Esophagus muscularis mucosa (tissue), 4 donors: ENCODE results near the gene TENM3. TPM values are rescaled to one million over a fixed set of nuclear protein-coding genes. Genes with fewer than 3 reads are reported as not detected.

Experiments used
- DNase-seq: peaks from one replicate; pipeline ENCODE4 v3.0.0-alpha.2; 2017; ENCODE audit errors: extremely low spot score
- H3K27ac ChIP-seq, 4 donors: fragments of 200-600 bp; sonication (generic); replicated peaks in 1 of 4; 1 replicate in 3 of 4; 2 replicates in 1 of 4; pipeline ENCODE4 v1.5.1; 2016 to 2019; ENCODE audit warnings: mild to moderate bottlenecking in 1 of 4
- H3K27me3 ChIP-seq, 4 donors: fragments of 200-600 bp; sonication (generic); one replicate each; pipeline versions ENCODE4 v1.5.1 to v1.6.0; 2016 to 2019
- H3K36me3 ChIP-seq, 4 donors: fragments of 200-600 bp; sonication (generic); one replicate each; pipeline ENCODE4 v1.5.1; 2016 to 2019
- H3K4me1 ChIP-seq, 4 donors: fragments of 200-600 bp; sonication (generic); one replicate each; pipeline ENCODE4 v1.5.1; 2016 to 2019
- H3K4me3 ChIP-seq, 4 donors: fragments of 200-600 bp; sonication (generic); 1 replicate in 2 of 4; 2 replicates in 2 of 4; pipeline ENCODE4 v1.5.1; 2016 to 2019; ENCODE audit warnings: mild to moderate bottlenecking in 4 of 4, moderate library complexity in 1 of 4
- H3K9me3 ChIP-seq, 4 donors: fragments of 200-600 bp; sonication (generic); 1 replicate in 3 of 4; 2 replicates in 1 of 4; pipeline ENCODE4 v1.5.1; 2016 to 2019
- EP300 ChIP-seq: sonication (generic); formaldehyde crosslinking; IDR thresholded peaks from one replicate; pipeline ENCODE4 v1.6.1; 2017; ENCODE audit warnings: antibody characterized with exemption
- POLR2A ChIP-seq: fragments of 450-650 bp; IDR thresholded peaks from one replicate; pipeline ENCODE4 v1.6.1; 2017; ENCODE audit warnings: antibody characterized with exemption, moderate library complexity, mild to moderate bottlenecking, low read depth
- POLR2AphosphoS5 ChIP-seq, 2 donors: sonication (generic); formaldehyde crosslinking; IDR thresholded peaks; one replicate each; pipeline ENCODE4 v1.6.1; 2017; ENCODE audit warnings: antibody characterized with exemption in 2 of 2
- WGBS: methylation state at CpG from one replicate; pipeline ENCODE4 v1.1.5; 2018; 5-methylcytosine and 5-hydroxymethylcytosine counted together
- intact Hi-C: fragments of 100-400 bp; cut with DNase I; formaldehyde crosslinking; loops from one replicate; pipeline ENCODE4 v1.15.1; 2023
- total RNA-seq, 4 donors: library from RNA; depleted of rRNA; stranded (reverse); fragments of >200 nt; gene quantifications; one replicate each; pipeline versions ENCODE4 v1.1.0 to v1.2.1, GENCODE V29; 2016
- TF ChIP-seq, protein P1 (sequence below), 3 experiments: fragments of 200-600 bp in 2 of 3; fragments of 450-650 bp in 1 of 3; sonication (generic) in 2 of 3; IDR thresholded peaks; one replicate each; pipeline ENCODE4 v1.5.1; 2017 to 2019; ENCODE audit warnings: antibody characterized with exemption in 3 of 3, mild to moderate bottlenecking in 2 of 3, moderate library complexity in 1 of 3

Gene TENM3
- total RNA-seq, 4 donors from 2014 or later: 16.2 to 30.5 (median 28.3) TPM

- H3K27ac ChIP-seq: no peak overlapping the region
- no peak for DNase-seq
- peaks cover 0 to 3% (median 1%) of the 10 kb centered on the region in 4 donors for H3K9me3 ChIP-seq
- no peak overlapping the region for H3K4me3 ChIP-seq
- WGBS: 73% methylated on average over 1 of the region's 1 CpG
- intact Hi-C loops: no loop called here
- no peaks in the 10 kb centered on the region for H3K4me1 ChIP-seq
- H3K36me3 ChIP-seq: no peaks in the 10 kb centered on the region
- TF ChIP-seq POLR2AphosphoS5 (IDR thresholded peaks at IDR 0.05) (no peak), EP300 (no peak), POLR2A (no peak)
- TF ChIP-seq, protein P1, sequence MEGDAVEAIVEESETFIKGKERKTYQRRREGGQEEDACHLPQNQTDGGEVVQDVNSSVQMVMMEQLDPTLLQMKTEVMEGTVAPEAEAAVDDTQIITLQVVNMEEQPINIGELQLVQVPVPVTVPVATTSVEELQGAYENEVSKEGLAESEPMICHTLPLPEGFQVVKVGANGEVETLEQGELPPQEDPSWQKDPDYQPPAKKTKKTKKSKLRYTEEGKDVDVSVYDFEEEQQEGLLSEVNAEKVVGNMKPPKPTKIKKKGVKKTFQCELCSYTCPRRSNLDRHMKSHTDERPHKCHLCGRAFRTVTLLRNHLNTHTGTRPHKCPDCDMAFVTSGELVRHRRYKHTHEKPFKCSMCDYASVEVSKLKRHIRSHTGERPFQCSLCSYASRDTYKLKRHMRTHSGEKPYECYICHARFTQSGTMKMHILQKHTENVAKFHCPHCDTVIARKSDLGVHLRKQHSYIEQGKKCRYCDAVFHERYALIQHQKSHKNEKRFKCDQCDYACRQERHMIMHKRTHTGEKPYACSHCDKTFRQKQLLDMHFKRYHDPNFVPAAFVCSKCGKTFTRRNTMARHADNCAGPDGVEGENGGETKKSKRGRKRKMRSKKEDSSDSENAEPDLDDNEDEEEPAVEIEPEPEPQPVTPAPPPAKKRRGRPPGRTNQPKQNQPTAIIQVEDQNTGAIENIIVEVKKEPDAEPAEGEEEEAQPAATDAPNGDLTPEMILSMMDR (IDR thresholded peaks at IDR 0.05): no peak
- no peaks in the 10 kb centered on the region for H3K27me3 ChIP-seq
Measured at GRCh38 chr4:182593864-182594263, 350.7 kb downstream of the TENM3 start.

DNA sequence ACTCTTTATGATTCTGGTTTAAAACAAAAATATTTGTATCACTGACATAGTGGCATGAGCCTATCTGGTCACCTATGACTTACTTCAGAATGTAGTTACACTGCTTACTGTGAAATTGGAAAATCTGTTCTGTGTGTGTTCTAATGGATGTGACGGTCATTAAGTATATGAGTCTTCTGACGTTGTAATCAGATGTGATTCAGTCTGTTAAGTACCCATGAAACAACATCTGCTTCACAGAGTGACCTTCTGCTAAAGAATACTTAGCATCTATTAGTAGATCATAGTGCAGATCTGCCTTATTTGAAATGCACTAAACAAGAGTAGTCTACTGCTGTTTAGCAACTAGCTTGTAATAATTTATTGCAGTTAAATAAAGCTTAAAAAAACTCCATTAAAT is 356.9 kb downstream of the TENM3 start:
- intact Hi-C loops: no loop called here
- Histone ChIP-seq H3K4me1 (no peaks in the 10 kb centered on the region), H3K4me3 (no peak overlapping the region), H3K27ac (no peak overlapping the region), H3K27me3 (no peaks in the 10 kb centered on the region), H3K9me3 (no peaks in the 10 kb centered on the region), H3K36me3 (no peaks in the 10 kb centered on the region)
- 81% methylated on average over 2 of the region's 2 CpGs for WGBS
- DNase-seq: no peak
- TF ChIP-seq, protein P1 (IDR thresholded peaks at IDR 0.05): no peak
- TF ChIP-seq POLR2A: no peak
- no peak for TF ChIP-seq POLR2AphosphoS5 (IDR thresholded peaks at IDR 0.05)
- no peak for TF ChIP-seq EP300

- WGBS: 87% methylated on average over 8 of the region's 8 CpGs
- Histone ChIP-seq H3K36me3 (no peaks in the 10 kb centered on the region), H3K9me3 (no peaks in the 10 kb centered on the region), H3K27me3 (no peaks in the 10 kb centered on the region), H3K4me1 (no peaks in the 10 kb centered on the region), H3K27ac (no peak overlapping the region), H3K4me3 (no peak overlapping the region)
- TF ChIP-seq POLR2AphosphoS5 (IDR thresholded peaks at IDR 0.05) (no peak), POLR2A (no peak), EP300 (no peak)
- TF ChIP-seq, protein P1 (IDR thresholded peaks at IDR 0.05): no peak
- intact Hi-C loops: no loop called here
- no peak for DNase-seq
Measured at GRCh38 chr4:182600856-182601255, 357.7 kb downstream of the TENM3 start.

DNA sequence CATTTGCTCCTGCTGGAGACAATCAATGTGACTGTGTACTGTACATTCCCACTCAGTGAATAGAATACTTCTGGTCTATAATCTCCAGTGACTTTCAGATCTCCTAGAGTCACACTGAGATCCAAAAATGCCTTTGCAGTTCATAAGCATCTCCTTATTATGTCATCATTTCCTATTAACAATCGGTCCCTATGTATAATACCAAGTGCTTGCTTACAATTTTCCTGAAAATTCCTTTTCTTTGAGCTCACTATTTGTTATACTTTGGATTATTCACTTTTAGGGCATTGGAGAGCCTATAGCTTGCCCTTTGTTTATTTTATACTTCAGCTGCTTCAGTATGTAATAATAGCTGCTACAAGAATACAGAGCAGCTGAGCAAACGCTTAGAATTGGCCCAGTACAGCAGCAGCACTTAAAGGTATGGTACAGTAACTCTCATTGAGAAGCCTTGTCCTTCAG is 361.0 kb downstream of the TENM3 start:
- Histone ChIP-seq H3K27me3 (no peaks in the 10 kb centered on the region), H3K4me1 (no peaks in the 10 kb centered on the region), H3K9me3 (no peaks in the 10 kb centered on the region), H3K4me3 (no peak overlapping the region), H3K27ac (no peak overlapping the region), H3K36me3 (no peaks in the 10 kb centered on the region)
- WGBS: 23% methylated on average over 2 of the region's 2 CpGs
- intact Hi-C loops: no loop called here
- TF ChIP-seq POLR2AphosphoS5 (IDR thresholded peaks at IDR 0.05) (no peak), EP300 (no peak), POLR2A (no peak)
- TF ChIP-seq, protein P1 (IDR thresholded peaks at IDR 0.05): no peak
- DNase-seq: no peak

DNA sequence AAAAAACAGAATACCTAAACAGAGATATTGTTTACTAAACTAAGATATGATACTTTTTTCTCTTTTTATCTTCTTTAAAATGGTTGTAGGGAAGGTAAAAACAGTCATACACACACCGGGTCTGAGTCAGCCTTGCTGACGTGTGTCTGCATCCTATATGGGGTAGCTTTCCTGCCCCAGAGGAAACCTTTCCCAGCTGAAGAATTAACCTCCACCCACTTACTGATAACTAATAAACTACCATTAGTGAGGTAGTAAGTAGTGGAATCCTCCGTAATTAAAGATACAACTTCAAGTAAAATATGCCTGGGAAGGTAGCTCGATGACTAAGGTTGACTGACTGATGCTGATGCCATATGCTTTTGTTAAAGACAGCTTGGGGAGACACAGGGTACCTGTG is 361.8 kb downstream of the TENM3 start:
- H3K4me3 ChIP-seq: no peak overlapping the region
- no peaks in the 10 kb centered on the region for H3K4me1 ChIP-seq
- TF ChIP-seq POLR2AphosphoS5 (IDR thresholded peaks at IDR 0.05) (no peak), POLR2A (no peak), EP300 (no peak)
- TF ChIP-seq, protein P1 (IDR thresholded peaks at IDR 0.05): no peak
- no peaks in the 10 kb centered on the region for H3K9me3 ChIP-seq
- intact Hi-C loops: no loop called here
- no peak overlapping the region for H3K27ac ChIP-seq
- no peaks in the 10 kb centered on the region for H3K36me3 ChIP-seq
- H3K27me3 ChIP-seq: no peaks in the 10 kb centered on the region
- no peak for DNase-seq
- 94% methylated on average over 4 of the region's 4 CpGs for WGBS
